Kidney capillary endothelial cell (primary cell): ENCODE data around the gene RPH3AL.

Experiments used
- DNase-seq: peaks from one replicate; pipeline ENCODE4 v3.0.0-alpha.2; 2018; ENCODE audit warnings: low spot score

RPH3AL gene

DNA sequence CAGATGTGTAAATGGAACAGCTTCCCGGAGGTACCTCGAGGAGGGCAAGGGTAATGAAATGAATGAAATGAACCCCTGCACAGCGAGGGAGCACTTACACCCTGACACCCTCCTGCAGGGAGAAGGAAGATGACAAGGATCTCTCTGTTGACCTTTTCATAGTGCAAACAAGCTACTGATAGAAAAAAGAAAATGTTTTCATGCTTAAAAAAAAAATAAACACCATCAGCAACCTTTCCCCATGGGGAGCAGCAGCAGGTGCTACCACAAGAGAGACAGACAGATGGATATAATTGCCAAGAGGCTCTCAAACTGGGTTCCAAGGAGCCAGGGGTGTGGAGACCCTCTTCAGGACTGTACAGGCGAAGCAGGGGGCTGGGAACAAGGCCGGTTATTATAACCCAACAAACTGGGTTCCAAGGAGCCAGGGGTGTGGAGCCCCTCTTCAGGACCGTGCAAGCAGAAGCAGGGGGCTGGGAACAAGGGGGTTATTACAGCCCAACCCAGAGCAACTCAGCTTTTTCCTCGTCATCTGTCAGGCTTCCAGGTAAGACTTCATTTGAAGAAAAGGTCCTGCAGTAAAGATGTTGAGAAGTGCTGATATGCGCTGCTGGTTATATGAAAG lies 718 bp upstream of the RPH3AL start:
- no peak for DNase-seq

DNA sequence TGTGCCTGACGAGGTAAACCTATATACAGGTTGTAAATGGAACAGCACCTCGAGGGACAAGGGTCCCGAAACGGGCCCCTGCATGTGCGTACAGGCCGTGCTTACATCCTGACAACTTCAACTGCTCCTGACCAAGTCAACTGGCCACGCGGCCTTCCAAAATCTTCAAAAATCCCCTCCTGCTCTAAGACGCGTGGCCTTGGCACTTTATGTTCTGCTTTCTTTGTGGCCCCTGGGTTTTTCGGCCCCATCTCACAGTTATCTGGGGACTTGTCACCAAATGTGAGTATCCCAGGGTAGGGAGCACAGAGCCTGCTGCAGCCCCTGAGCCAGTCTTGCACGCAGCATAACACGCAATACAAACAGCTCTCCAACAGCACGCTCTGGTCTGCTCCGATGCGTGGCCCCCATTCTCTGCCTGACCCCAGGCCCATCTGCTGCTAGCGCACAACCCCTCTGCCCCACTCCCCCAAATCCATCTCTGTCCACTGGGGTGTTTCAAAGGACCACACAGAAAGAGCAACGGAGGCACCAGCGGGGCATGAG lies 659 bp downstream of the RPH3AL start:
- no peak for DNase-seq

DNA sequence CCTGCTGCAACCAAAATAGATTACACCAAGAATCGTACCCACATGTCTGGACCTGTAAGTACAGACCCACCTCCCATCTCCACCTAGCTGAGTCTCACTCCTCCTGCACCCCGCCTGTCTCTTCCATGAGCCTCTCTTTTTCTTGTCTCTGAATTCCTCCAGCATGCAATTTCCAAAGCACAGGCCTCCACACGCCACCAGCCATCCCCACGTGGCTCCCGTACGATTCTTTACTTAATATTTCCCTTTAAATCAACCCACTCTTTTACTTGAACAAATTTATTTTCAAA lies 1.2 kb downstream of the RPH3AL start:
- no peak for DNase-seq

DNA sequence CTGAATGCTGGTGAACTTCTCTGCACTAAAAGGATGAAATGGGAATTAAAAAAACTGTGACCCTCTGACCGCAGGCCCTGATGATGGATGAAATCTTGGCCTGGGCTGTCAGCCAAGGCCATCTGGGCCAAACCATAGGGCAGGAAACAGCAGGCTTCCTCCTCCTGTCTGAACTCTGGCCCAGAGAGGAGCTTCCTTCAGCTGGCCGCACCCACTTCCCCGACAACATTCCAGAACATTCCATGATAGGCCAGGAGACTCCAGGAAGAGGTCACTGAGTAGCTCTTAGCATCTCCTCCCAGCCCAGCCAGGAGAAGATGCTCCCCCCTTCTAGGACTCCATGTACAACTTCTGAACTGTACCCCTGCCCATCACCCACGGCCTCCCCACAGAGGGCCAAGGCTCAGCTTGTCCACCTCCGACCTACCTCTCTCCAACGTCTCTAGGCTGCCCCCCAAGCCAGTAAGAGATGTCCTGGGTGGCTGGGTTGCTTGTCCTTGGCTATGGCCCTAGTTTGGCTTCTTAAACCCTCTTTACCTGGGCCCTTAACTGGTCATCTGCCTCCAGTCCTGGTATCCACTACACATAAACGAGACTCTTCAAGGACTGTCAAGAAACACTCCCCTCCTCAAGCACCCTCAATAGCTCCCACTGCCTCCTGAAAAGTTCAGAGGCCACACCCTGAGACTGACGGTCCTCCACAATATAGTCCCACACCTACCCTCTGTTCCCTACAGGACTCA lies 1.7 kb downstream of the RPH3AL start:
- peak; percentile 97 for DNase-seq

DNA sequence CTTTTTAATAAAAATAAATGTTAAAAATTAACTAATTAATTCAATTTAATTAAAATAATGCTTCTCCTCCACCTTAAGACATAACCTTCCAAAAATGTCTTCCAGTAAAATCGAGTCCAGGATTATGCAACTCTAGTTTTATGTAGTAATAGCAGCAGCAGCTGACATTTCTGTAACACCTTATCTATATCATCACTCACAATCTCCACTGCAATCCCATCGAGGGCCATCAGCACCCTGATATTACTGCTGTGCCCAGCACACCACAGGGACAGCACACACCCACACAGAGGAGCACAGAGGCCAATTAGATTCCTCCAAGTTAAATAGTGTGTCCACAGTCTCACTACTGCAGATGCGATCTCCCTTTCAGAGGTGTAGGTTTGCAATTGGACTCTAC lies 2.9 kb downstream of the RPH3AL start:
- DNase-seq, result no peak

DNA sequence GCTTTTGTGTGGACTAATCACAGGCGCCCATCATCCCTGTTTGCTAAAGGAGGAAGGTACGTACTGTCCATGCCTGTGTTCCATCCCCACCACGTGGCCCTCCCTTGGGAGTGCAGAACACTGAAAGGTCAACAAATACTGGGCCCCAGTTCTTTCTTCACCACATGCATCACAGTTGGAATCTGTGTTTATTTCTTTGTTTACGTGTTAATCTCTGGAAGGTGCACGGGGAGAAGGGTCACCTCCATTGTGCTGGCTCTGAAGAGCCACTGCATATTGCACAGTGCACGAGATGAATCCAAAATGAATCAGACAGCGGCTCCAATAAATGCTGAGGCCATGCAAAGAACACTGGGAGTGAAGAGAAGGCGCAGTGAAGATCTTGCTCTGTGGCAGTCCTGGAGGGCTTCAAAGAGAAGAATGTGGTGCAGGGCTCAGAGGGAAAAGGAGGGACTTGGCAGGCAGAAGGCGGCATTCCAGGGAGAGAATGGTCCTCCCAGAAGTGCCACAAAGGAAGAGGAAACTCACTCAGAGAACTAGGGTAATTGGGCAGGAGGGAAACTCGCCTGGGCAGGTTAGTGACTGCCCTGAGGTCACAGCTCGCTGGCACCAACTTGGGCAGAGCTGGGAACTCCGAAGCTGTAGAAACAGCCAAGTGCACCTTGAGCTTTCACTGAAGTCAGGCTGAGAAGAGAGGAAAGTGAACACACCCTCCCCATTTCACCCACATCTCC lies 3.7 kb downstream of the RPH3AL start:
- peak; percentile 47 for DNase-seq

DNA sequence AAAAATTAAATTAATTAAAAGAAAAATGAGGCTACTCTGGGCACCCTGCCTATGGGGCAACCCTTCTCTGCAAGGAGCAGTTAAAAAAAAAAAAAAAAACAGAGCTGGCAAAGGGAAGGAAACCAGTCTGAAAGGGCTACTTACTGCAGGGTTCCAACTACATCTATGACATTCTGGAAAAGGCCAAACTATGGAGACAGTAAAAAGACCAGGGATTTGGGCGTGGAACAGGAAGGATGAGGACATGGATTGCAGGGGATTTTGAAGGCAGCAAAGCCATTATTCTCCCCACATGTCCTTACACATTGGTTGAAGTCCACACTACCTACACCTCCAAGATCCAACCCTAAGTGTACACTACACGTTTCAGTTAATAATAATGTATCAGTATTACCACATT lies 4.6 kb downstream of the RPH3AL start:
- DNase-seq, result peak; percentile 24

DNA sequence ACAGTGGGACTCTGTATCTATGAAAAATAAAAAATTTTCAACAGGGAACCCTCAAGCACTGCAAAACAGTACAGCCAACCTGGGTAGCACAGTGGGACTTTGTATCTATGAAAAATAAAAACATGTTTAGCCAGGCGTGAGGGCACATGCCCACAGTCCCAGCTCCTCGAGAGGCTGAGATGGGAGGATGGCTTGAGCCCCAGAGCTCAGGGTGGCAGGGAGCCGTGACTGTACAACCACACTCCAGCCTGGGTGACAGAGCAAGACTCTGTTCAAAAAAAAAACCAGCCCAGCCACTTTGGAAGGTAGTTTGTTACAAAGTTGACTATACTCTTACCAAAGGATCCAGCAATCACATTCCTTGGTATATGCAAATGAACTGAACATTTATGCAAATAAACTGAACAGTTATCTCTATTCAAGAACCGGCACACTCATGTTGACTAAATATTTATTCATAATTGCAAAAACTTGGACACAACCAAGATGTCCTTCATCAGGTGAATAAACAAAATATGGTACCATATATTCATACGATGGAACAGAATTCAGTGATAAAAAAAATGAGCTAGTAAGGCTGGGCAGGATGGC lies 5.2 kb downstream of the RPH3AL start:
- no peak for DNase-seq

DNA sequence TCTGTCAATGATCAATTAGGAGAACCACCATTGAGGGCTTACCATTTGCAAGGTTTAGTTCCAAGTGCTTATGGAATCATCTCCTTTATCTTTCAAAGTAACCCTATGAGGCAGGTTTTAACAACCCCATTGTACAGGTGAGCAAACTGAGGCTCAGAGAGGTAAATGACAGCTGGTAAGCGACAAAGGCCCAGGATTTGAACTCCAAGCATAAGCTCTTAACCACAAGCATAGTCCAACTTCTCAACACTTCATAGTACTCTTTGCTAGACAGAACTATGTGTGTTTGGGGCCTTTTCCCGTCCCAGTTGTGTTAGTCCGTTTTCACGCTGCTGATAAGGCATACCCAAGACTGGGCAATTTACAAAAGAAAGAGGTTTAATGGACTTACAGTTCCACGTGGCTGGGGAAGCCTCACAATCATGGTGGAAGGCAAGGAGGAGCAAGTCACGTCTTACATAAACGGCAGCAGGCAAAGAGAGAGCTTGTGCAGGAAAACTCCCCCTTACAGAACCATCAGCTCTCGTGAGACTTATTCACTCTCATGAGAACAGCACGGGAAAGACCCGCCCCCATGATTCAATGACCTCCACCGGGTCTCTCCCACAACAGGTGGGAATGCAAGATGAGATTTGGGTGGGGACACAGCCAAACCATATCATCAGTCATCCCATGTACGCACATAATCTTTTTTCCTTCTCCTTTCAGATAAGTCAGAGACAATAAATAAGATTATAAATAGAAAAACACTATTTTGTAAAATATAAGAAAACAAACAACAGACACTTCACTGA lies 6.4 kb downstream of the RPH3AL start:
- no peak for DNase-seq

DNA sequence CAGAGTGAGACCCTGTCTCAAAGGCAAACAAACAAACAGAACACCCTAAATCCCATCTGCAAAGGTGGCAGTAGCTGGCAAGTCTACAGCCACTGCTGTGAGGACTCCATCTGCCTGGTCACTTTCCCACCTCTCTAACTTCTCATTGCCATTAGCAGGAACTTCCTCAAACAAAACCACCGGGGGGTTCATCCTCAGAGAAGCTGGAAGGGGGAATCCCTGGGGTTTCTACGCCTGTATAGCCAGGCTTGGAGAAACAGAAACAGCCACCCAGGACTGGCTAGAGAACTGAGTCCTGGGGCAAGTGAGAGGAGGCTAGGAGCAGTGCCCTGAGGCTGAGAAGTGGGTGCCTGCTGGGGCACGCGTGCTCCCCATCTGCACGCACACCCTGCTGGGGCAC lies 7.3 kb downstream of the RPH3AL start:
- no peak for DNase-seq

DNA sequence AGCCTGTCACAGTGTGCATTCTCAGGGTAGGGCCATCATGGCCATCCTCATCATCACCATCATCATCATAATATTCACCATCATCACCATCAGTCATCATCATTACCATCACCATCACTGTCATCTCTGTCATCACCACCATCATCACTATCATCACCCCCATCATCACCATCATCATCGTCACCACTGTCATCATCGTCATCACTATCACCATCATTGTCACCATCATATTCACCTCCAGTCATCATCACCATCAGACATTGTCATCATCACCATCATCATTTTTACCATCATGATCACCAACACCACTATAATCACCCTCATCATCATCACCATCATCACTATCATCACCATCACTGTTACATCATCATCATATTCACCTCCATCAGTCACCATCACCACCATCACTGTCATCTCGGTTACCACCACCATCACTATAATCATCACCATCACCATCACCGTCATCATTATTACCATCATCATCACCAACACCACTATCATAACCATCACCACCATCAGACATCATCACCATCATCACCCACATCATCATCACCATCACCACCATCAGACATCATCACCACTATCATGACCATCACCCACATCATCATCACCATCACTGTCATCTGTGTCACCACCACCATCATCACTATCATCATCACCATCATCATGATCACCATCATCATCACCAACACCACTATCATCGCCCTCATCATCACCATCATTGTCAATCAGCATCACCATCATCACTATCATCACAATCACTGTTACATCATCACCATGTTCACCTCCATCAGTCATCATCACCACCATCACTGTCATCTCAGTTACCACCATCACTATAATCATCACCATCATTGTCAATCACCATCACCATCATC lies 8.5 kb downstream of the RPH3AL start:
- DNase-seq, result no peak

DNA sequence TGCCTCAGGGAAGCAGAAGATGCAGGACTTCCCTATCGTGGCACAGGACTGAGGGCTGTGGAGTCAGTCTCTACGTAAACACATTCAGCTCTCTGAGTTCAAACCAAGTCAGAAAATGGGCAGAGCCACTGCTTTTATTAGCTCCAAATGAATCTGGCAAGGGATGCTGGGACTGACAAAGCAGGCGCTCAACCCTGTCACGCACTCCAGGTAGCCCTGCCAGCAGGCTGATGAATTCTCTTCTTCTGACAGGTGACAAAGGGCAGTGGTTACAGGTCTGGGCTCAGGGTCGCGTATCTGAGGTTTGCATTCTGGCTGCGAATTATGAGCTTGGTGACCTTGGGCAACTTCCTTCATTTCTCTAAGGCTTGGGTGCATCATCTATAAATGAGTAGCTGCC lies 9.4 kb downstream of the RPH3AL start:
- no peak for DNase-seq

DNA sequence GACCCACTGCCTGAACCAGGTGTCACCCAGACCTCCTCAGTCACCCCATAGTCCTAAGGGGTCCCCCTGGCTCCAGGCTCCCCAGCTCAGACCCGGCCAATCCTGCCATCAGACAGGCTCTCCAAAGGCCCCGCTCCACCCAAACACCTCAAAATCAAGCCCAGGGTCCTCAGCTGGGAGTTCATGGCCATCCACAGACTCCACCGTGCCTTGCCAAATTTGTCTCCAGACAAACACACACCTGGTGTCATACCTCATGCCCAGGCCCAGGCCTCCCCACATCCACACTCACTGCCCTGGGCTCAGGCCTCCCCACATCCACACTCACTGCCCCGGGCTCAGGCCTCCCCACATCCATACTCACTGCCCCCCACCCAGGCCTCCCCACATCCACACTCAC lies 12.5 kb downstream of the RPH3AL start:
- no peak for DNase-seq

DNA sequence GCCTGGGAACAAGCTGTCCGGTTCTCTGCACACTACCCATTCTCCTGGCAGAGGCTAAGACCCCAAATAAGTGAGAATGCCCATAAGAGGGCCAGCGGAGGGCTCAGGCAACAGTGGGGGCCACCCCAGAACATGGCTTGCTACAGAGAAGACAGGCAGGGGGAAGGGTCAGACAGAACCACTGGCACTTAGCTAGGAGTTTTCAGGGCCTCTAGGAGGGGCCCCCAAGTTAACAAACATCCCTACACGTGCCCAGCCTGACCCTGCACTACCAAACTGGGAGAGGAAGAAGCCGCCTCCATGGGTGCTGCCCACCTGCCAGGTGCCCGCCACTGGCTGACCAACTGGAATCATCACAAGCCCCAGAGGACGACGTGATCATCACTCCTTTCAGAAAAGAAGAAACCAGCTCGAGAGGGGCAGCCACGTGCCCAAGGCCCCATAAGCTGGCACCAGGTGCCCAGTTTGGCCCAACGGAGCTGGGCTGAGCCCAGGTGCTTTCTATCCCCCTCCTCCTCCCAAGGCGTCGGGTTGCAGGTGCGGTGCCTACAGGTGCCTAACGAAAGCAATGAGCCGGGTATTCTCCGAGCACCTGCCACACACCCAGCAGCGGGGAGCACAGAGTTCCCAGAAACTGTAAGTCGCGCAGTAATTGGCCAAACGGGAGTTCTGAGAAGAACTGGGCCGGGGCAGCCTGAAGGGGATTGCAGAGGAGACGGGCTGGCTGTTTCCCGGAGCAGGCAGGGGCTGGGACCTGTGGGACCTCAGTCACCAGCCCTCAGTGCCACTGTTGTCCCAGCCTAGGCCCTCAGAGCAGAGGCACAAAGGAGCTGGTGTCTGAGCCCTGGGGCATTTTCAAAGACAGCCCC lies 13.2 kb downstream of the RPH3AL start:
- DNase-seq, result no peak

DNA sequence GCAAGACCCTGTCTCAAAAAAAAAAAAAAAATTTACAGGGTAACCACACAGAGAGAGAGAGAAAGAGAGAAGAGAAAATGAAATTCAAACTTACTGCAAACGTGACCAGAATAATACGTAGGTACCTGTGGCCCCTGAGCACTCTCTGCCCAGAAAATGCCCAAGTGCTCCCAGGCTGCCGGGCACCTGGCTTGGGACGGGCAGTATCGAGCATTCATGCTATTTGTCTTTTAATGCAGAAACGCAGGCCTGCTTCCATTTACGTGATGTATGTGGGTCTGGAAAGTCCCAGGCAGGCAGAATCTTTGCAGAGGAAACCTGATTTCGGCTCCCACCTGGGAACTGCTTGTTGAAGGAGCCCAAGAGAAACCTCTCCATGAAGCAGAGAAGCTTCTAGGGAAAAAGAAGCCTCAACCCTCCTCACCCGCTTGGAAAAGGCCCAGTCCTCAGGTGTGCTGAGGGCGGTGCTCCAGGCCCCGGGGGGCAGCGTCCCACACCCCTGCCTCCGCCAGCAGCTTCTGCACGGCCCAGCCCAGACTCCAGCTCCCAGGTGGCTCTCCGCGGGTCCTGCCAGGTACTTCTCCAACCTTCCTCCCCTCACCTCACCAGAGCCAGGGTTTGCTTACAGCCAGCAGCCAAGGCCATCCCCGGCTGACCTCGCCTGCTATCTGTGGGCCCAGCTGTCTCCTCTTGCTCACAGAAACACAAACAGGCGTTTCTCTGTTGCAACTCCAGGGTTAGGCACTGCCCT lies 14.0 kb downstream of the RPH3AL start:
- DNase-seq, result no peak

DNA sequence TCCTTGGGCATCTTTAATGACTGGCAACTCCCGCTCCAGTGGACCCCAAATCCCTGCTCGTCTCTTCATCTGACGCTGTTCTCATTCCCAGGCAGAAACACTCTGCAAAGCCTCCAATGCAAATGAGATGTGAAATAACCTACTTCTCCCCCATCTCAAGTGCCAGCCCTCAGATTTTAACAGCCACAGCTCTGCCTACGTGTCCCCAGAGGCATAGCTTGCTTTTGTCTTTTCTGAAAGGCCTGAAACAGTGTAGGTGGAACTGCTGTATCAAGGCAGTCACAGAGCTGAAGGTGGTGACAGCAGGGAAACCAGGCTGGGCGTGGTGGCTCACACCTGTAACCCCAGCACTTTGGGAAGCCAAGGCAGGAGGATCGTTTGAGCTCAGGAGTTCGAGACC lies 14.7 kb downstream of the RPH3AL start:
- no peak for DNase-seq

DNA sequence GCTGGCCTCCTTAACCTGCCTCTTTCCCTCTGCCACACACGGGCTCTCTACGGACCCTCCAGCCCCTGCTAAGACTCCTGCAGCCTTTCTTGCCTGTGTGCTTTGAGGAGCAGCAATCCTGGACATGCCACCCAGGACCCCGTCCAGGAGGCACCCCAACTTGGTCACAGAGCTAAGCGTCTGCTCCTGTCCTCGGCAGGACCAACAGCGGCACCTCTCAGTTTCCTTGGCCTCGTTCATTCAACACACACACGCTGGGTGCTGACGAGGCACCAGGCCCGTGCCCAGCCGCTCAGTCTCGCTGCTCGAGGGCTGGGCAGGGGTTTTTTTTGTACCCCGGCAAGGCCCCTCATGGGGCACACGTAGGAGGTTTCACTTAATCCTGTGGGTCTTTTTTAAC lies 15.2 kb downstream of the RPH3AL start:
- DNase-seq, result no peak

DNA sequence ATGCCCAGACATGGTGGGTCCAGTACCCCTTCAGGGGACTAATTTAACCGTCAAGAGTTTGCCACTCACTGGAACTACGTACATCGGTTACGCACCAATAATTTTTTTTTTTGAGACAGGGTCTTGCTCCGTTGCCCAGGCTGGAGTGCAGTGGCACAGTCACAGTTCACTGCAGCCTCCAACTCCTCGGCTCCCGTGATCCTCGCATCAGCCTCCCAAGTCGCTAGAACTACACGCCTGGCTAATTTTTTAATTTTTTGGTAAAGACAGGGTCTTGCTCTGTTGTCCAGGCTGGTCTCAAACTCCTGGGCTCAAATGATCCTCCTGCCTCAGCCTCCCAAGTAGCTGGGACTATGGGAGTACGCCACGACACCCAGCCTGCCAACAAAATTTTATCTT lies 15.6 kb downstream of the RPH3AL start:
- no peak for DNase-seq
